NT2/D1 (cell line): Measurements from ENCODE around the gene PTPN23.

Source experiments
- SUZ12 ChIP-seq: IDR thresholded peaks from 2 replicates; pipeline ENCODE4 v1.6.1; 2011; ENCODE audit not compliant: insufficient read length, insufficient read depth; ENCODE audit errors: extremely low read depth
- YY1 ChIP-seq: IDR thresholded peaks from 2 replicates; pipeline ENCODE4 v1.6.1; 2011; ENCODE audit not compliant: insufficient read length, insufficient read depth

- TF ChIP-seq SUZ12: no peak
- no peak for TF ChIP-seq YY1
These were observed 32.2 kb upstream of the PTPN23 start for GRCh38 chr3:47348411-47349154.
